Activated CD8-positive, alpha-beta memory T cell treated with anti-CD3 and anti-CD28 coated beads for 4 hours (primary cell): ENCODE measurements around the gene TLR10.
"Not testable (repeated sequence)": the region's sequence is repeated elsewhere in the genome, so short reads cannot be mapped to it uniquely, and the experiment has no call there.

ENCODE experiments used
- DNase-seq, 2 donors: peaks; one replicate each; pipeline ENCODE4 v3.0.0-alpha.2; 2020; ENCODE audit warnings: low read depth in 2 of 2

TLR10 gene

GRCh38 chr4:38782452-38783108 lies at the start of gene TLR10:
Gene TLR10 (minus strand): TSS chr4:38782990. CDS start chr4:38775590, 7,400 bp downstream.
- no peak for DNase-seq

DNA sequence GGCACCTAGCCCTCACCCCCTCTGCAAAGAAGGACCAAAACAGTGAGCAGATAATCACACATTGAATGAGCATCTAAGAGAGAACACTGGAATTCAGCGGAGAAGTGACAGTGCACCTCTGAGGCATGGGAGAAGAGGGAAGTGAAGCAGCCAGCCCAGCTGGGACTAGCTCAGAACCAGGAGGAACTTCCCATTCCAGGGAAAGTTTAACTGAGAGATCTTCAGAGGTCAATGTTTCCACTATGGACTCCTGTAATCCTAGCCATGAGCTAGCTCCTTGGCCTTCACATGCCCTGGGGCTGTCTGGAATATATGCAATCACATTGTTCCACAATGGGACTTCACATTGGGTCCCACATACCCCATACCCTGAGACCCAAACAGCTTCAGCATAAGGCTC lies 49.4 kb upstream of the TLR10 start:
- no peak for DNase-seq

GRCh38 chr4:38831653-38832052 lies 48.9 kb upstream of the TLR10 start:
- DNase-seq = no peak

- DNase-seq = no peak
These were observed 46.4 kb upstream of the TLR10 start for GRCh38 chr4:38829237-38829636.

GRCh38 chr4:38823766-38824165 lies 41.0 kb upstream of the TLR10 start:
- DNase-seq = no peak

DNA sequence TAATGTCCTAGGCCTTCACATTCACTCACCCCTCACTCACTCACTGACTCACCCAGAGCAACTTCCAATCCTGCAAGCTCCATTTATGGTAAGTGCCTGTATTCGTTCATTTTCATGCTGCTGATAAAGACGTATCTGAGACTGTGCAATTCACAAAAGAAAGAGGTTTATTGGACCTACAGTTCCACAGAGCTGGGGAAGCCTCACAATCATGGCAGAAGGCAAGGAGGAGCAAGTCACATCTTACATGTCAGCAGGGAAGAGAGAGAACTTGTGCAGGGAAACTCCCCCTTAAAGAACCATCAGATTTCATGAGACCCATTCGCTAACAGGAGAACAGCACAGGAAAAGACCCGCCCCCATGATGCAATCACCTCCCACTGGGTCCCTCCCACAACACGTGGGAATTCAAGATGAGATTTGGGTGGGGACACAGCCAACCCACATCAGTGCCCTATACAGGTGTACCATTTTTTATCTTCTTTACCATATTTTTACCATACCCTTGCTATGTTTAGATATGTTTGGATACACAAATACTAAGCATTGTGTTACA lies 40.0 kb upstream of the TLR10 start:
- DNase-seq = no peak

- DNase-seq = no peak
These were observed 38.9 kb upstream of the TLR10 start for GRCh38 chr4:38821739-38822138.

DNA sequence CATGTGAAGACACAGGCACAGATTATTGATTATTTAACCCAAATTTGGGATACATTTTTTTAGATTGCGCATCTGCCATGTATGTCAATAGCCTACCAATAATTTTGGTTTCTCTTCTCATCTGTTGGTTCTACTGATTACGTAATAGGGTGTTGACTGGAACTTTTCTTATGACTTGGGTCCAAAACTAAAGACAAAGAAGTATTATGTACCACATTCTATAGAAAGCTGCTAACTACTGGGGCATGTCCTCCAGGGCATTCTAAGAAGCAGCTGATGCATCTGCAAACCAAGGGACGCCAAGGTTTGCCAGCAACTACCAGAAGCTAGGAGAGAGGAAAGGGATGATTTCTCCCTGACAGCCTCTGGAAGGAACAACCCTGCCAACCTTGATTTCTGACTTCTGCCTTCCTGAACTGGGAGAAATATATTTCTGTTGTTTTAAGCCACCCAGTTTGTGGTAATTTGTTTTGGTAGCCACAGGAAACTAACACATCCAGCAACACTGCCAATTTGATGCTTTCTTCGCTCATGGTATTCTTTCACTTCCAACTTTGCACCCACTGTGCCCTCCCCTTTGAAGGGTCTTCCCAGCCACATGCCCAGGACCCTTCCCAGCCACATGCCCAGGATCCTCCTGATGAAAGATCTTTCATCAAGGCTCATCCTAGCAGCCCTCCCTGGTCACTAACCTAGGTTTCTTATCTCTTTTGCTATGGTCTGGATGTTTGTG lies 37.7 kb upstream of the TLR10 start:
- no peak for DNase-seq

GRCh38 chr4:38819569-38819968 lies 36.8 kb upstream of the TLR10 start:
- DNase-seq = no peak

DNA sequence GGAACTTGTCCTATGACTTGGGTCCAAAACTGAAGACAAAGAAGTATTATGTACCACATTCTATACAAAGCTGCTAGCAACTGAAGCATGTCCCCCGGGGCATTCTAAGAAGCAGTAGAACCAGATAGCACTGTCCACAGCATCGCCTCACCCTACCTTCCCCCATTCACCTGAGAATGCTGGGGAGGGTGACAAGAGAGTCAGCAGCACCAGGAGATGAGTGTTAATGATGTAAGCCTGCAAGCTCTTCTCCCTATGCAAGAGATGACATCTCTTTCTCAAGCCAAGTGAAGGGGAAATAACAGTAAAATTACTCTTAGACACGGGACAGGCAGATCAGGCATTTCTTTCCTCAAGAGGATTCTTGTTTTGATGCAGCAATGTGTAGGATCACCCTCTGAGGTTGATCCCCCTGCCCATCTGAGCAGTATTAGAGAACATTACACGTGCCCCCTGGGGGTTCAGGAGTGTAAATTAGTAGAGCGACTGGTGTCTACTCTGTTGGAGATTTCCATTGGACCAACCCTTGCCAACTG lies 35.7 kb upstream of the TLR10 start:
- DNase-seq = no peak

GRCh38 chr4:38815885-38816782 lies 33.3 kb upstream of the TLR10 start:
- DNase-seq = no peak

GRCh38 chr4:38814386-38814785 lies 31.6 kb upstream of the TLR10 start:
- no peak for DNase-seq

DNA sequence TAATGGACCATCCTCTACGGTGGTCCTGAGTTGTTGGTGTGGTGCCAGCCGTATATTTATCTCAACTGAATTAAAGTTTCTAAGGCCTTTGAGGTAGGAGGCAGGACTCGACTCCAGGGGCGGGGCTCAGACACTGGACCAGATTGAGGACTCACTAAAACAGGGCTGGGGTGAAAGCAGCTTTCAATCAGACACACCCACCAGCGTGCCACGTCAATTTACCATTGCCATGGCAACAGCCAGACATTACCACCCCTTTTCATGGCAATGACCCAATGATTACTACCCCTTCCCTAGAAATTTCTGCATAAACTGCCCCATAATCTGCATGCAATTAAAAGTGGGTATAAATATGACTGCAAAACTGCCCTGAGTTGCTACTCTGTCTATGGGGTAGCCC lies 28.5 kb upstream of the TLR10 start:
- DNase-seq = no peak

DNA sequence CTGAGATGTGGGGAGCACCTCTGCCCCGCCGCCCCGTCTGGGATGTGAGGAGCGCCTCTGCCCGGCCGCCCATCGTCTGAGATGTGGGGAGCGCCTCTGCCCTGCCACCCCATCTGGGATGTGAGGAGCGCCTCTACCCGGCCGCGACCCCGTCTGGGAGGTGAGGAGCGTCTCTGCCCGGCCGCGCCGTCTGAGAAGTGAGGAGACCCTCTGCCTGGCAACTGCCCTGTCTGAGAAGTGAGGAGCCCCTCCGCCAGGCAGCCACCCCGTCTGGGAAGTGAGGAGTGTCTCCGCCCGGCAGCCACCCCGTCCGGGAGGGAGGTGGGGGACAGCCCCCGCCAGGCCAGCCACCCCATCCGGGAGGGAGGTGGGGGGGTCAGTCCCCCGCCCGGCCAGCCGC lies 24.7 kb upstream of the TLR10 start:
- DNase-seq = not testable (repeated sequence)

DNA sequence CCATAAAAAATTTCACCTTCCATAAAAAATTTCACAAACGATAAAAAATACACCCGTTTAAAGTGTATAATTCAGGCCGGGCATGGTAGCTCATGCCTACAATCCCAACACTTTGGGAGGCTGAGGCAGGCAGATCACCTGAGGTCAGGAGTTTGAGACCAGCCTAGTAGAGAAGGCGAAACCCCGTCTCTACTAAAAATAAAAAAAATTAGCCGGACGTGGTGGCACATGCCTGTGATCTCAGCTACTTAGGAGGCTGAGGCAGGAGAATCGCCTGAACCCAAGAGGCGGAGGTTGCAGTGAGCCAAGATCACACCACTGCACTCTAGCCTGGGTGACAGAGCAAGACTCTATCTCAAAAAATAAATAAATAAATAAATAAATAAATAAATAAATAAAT lies 23.5 kb upstream of the TLR10 start:
- DNase-seq = not testable (repeated sequence)

DNA sequence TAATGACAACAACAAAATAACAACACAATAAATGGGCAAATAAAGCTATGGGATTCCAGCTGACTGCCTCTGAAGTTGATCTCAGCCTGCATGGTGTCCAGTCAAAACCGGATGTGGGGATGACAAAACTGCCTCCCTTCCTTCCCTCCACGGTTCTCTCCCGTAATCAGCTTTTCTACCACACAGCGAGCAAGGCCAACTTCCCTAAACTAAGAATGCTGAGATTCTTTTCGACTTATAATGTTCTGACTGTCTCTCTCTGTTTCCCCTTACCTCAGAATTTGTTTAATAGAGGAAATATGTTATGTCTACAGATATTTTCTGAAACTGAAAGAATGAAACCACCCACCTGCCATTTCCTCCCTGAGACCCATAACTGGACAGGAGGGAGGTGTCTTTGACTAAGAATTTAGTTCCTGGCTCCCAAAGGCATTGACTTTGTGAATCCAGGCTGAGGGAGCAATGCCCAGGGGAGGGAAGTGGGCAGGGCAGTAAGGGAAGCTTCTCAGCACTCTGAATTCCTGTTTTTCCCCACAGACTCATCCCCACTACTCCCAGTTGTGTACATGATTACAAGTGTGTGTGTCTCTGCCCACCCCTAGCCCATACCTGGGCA lies 22.8 kb upstream of the TLR10 start:
- no peak for DNase-seq

DNA sequence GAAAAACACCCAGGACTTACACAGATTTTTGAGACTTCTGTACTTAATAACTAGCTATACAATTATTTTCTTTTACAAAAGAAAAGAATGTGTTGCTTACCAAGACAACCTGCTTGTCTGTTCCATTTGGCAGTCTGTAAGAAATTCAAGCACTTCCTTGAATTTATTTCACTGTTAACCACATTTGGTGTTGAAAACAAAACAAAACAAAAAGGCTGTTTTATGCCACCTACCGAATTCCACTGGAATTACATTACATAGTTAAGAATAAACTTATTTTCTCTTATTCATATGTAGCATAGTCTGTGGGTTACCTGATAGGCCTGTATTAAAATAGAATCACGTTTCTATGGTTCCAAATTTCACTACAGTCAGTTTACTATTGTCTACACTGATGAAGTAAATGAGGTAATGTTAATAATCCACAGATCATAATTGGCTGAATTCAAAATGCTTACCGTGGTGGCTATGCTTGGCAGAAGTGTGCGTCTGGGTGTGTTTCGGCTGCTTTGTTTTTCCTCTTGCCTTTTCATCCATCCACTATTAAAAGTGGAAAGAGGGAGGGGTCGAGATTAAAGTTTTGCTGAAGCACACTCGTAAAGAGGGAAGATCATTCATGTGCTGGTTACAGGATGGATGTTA lies 22.0 kb upstream of the TLR10 start, which contains the start of gene TLR1:
Gene TLR1 (minus strand): TSS at position 138 of the 642 bp plus-strand sequence. CDS start 5,960 bp downstream, outside the sequence.
- DNase-seq = no peak

DNA sequence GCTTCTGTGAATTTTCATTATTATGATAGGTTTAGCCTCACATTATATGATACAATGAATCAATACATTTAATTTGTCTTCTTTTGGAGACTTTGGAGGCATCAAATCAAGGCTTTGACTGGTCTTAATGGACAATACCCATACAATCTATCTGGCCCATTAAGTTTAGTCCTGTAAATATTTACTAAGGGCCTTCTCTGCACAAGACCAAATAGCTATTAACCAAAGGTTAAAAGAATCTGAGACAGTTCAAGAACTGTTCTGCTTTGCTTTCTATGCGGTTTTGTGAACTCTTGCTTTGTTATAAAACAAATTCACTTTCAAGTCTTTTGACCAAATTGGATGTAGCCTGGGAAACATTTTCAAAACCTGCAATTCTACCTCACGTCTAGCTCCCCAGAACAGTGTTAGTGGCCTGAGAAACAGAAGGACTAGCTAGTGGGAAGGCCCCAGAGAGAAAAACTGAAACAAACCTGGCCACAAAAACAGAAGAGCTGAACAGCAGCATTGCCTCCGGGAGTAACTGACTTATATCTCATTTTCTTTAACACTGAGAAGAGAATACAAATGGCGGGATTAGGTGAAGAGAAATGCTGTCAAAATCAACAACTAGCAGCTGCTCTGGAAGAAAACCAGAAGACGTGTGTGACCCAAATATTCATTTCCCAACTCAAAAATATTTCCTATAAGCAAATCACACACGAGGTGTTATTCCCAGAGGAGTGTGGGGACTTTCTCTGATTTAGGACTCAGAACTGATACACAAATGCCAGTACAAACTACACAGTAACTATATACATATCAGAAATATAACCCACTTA lies 21.3 kb upstream of the TLR10 start:
- no peak for DNase-seq

- DNase-seq = no peak
These were observed 20.0 kb upstream of the TLR10 start for GRCh38 chr4:38802561-38803355.
